Vagina (tissue), 2 donors: Measurements from ENCODE around the gene TRIM41. TPM values are rescaled to one million over a fixed set of nuclear protein-coding genes. Genes with fewer than 3 reads are reported as not detected.
"Not testable (repeated sequence)": the region's sequence is repeated elsewhere in the genome, so short reads cannot be mapped to it uniquely, and the experiment has no call there.

Experiments used
- DNase-seq, 2 donors: peaks; one replicate each; pipeline ENCODE4 v3.0.0-alpha.2; 2017; ENCODE audit errors: extremely low spot score in 2 of 2
- H3K27ac ChIP-seq: fragments of 200-600 bp; sonication (generic); one replicate; pipeline ENCODE4 v1.5.1; 2019
- H3K27me3 ChIP-seq: fragments of 200-600 bp; sonication (generic); one replicate; pipeline ENCODE4 v1.5.1; 2019
- H3K36me3 ChIP-seq, 2 donors: fragments of 200-600 bp; sonication (generic); one replicate each; pipeline ENCODE4 v1.5.1; 2017 to 2019
- H3K4me1 ChIP-seq: fragments of 200-600 bp; sonication (generic); one replicate; pipeline ENCODE4 v1.5.1; 2019
- H3K4me3 ChIP-seq, 2 donors: fragments of 200-600 bp; sonication (generic); 1 replicate in 1 of 2; 2 replicates in 1 of 2; pipeline ENCODE4 v1.5.1; 2016 to 2019
- H3K9me3 ChIP-seq: fragments of 200-600 bp; sonication (generic); one replicate; pipeline ENCODE4 v1.5.1; 2019
- POLR2A ChIP-seq, 2 donors: fragments of 450-650 bp; IDR thresholded peaks; one replicate each; pipeline ENCODE4 v1.6.1; 2017; ENCODE audit warnings: antibody characterized with exemption in 2 of 2, mild to moderate bottlenecking in 2 of 2, moderate library complexity in 2 of 2
- POLR2AphosphoS5 ChIP-seq, 2 donors: sonication (generic); formaldehyde crosslinking; IDR thresholded peaks; one replicate each; pipeline ENCODE4 v1.9.0; 2017; ENCODE audit warnings: antibody characterized with exemption in 2 of 2, mild to moderate bottlenecking in 2 of 2, low read depth in 1 of 2; ENCODE audit not compliant: insufficient read depth in 1 of 2
- intact Hi-C: fragments of 100-400 bp; cut with DNase I; formaldehyde crosslinking; loops from one replicate; pipeline ENCODE4 v1.15.1; 2023
- total RNA-seq: library from RNA; depleted of rRNA; stranded (reverse); fragments of >200 nt; gene quantifications from one replicate; pipeline ENCODE4 v1.2.3, GENCODE V29; 2016
- TF ChIP-seq, protein P1 (sequence below), 3 experiments: fragments of 450-650 bp in 2 of 3; fragments of 200-600 bp in 1 of 3; sonication (generic) in 1 of 3; IDR thresholded peaks; one replicate each; pipeline ENCODE4 v1.5.1; 2017 to 2019; ENCODE audit warnings: antibody characterized with exemption in 3 of 3, mild to moderate bottlenecking in 2 of 3, moderate library complexity in 2 of 3

The TRIM41 gene
- total RNA-seq, 1 donor from 2014 or later, result 7.9 TPM

DNA sequence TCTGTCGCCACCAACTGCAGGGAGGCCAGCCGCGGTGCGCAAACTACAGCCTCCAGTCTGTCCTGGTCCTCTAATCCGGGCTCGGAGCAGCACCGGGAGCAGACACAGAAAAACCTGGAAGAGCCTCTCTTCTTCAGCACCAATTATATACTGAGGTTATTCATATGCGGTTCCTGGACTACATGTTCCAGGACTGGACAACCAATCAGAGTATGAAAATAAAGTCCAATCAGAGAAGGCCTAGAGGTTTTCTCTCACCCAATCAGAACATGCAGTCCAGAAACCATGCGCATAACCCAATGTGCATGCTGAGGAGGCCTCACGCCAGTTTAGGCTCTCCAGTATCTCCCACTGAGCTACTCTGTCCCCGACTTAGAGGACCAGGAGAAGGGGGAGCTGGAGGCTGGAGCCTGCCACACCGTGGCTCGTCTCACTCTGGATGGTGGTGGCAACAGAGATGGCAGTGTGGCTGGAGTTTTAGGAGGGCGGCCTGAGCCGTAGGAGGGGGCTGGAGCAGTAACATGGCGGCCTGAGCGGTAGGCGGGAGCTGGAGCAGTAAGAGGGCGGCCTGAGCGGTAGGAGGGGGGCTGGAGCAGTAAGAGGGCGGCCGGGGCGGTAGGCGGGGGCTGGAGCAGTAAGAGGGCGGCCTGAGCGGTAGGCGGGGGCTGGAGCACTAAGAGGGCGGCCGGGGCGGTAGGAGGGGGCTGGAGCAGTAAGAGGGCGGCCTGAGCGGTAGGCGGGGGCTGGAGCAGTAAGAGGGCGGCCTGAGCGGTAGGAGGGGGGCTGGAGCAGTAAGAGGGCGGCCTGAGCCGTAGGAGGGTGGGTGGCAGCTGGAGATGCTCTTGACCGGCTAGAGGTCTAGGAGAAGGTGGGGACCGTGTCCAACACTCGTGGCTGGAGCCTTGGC lies 58.2 kb downstream of the TRIM41 start:
- Histone ChIP-seq H3K27ac (no peak overlapping the region), H3K27me3 (no peaks in the 10 kb centered on the region), H3K4me1 (no peaks in the 10 kb centered on the region), H3K4me3 (no peak overlapping the region), H3K9me3 (no peaks in the 10 kb centered on the region), H3K36me3 (no peaks in the 10 kb centered on the region)
- DNase-seq, result peak in 1 of 2 donors; percentile 44
- TF ChIP-seq POLR2AphosphoS5 (IDR thresholded peaks at IDR 0.05; ENCODE audit: insufficient read depth in 1 of 2, low read depth in 1 of 2) (no peak), POLR2A (IDR thresholded peaks at IDR 0.05) (no peak)
- TF ChIP-seq, protein P1, sequence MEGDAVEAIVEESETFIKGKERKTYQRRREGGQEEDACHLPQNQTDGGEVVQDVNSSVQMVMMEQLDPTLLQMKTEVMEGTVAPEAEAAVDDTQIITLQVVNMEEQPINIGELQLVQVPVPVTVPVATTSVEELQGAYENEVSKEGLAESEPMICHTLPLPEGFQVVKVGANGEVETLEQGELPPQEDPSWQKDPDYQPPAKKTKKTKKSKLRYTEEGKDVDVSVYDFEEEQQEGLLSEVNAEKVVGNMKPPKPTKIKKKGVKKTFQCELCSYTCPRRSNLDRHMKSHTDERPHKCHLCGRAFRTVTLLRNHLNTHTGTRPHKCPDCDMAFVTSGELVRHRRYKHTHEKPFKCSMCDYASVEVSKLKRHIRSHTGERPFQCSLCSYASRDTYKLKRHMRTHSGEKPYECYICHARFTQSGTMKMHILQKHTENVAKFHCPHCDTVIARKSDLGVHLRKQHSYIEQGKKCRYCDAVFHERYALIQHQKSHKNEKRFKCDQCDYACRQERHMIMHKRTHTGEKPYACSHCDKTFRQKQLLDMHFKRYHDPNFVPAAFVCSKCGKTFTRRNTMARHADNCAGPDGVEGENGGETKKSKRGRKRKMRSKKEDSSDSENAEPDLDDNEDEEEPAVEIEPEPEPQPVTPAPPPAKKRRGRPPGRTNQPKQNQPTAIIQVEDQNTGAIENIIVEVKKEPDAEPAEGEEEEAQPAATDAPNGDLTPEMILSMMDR (IDR thresholded peaks at IDR 0.05), result no peak
- intact Hi-C loops, result no loop called here

DNA sequence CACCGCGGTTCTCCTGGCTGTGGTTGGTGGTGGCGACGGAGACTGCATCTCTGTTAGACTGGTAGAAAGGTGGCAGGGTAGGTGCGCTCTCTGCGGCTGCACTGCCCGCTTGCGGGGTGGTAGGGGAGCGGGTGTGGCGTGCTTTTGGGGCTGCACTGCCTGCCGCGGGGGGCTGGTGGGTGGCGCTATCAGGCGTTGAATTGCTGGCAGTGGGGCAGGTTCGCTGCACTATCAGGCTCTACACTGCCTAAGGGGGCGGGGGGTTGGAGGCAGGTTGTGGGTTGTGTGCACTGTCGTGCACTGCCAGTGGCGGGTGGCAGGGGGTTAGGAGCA lies 58.9 kb downstream of the TRIM41 start:
- TF ChIP-seq POLR2AphosphoS5 (IDR thresholded peaks at IDR 0.05; ENCODE audit: insufficient read depth in 1 of 2, low read depth in 1 of 2) (no peak), POLR2A (IDR thresholded peaks at IDR 0.05) (no peak)
- TF ChIP-seq, protein P1 (IDR thresholded peaks at IDR 0.05), result no peak
- H3K4me1 ChIP-seq, result no peaks in the 10 kb centered on the region
- no peaks in the 10 kb centered on the region for H3K9me3 ChIP-seq
- H3K36me3 ChIP-seq, result no peaks in the 10 kb centered on the region
- H3K4me3 ChIP-seq, result no peak overlapping the region
- intact Hi-C loops, result no loop called here
- no peaks in the 10 kb centered on the region for H3K27me3 ChIP-seq
- peak in 1 of 2 donors; percentile 64 for DNase-seq
- no peak overlapping the region for H3K27ac ChIP-seq

DNA sequence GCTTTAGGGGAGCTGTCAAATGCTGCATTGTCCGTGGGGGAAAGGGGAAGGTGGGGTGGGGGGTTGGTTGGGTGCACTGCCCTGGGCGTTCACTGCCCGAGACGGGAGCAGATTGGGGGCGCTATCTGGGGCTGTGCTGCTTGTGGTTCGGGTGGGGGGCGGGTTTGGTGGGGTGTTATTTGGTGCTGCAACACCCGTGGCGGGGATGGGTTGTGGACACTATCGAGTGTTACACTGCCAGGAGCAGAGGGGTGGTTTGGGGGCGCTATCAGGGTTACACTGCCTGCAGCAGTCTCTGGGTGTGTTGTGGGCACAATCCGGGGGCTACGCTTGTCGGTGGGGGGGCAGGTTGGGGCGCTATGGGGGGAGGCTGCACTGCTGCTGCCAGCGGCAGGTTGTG lies 59.3 kb downstream of the TRIM41 start:
- H3K27me3 ChIP-seq, intact Hi-C loops, H3K27ac ChIP-seq, H3K4me3 ChIP-seq, H3K36me3 ChIP-seq, H3K9me3 ChIP-seq, H3K4me1 ChIP-seq: not testable (repeated sequence)
- peak in 1 of 2 donors; percentile 40 for DNase-seq

DNA sequence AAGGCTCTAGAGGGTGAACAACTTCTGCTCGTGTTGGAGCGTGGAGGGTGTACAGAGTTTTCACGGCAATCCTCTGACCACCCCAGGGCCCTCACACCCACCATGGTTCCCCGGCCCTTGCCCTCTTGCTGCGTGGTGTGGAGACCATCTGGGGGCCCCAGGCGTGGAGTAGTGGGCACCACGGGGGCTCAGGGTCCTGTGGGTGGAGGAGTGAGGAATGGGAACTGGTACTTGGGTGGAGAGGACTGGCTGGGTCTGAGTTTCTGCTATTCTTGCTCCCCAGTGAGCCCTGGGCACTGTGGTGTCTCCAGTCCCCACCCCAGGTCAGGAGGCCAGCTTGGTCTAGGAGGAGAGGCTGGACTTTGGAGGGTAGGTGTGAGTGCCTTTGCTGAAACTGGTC lies 59.8 kb downstream of the TRIM41 start:
- Histone ChIP-seq H3K27ac (no peak overlapping the region), H3K4me3 (no peak overlapping the region), H3K4me1 (no peaks in the 10 kb centered on the region), H3K9me3 (no peaks in the 10 kb centered on the region), H3K36me3 (no peaks in the 10 kb centered on the region), H3K27me3 (no peaks in the 10 kb centered on the region)
- TF ChIP-seq POLR2AphosphoS5 (IDR thresholded peaks at IDR 0.05; ENCODE audit: insufficient read depth in 1 of 2, low read depth in 1 of 2) (no peak), POLR2A (IDR thresholded peaks at IDR 0.05) (no peak)
- TF ChIP-seq, protein P1 (IDR thresholded peaks at IDR 0.05), result no peak
- DNase-seq, result peak in 1 of 2 donors; percentile 72
- intact Hi-C loops, result no loop called here

DNA sequence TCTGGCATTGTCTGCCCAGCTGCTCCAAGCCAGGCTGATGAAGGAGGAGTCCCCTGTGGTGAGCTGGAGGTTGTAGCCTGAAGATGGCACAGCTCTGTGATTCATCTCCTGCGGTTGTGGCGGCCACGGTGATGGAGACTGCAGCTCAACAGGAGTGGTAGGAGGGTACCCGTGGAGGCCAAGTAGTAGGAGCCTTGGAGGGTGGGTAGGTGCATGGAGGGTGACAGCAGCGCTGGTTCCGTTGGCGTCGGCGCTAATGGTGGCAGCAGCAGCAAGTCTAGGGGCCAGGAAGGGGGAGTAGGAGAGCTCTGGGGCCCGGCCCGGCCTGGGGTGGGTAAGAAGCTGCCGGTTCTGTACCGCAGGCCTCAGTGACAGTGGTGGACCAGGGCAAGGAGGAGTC lies 60.3 kb downstream of the TRIM41 start:
- no peaks in the 10 kb centered on the region for H3K27me3 ChIP-seq
- no peaks in the 10 kb centered on the region for H3K4me1 ChIP-seq
- H3K9me3 ChIP-seq, result no peaks in the 10 kb centered on the region
- TF ChIP-seq POLR2A (IDR thresholded peaks at IDR 0.05) (no peak), POLR2AphosphoS5 (IDR thresholded peaks at IDR 0.05; ENCODE audit: insufficient read depth in 1 of 2, low read depth in 1 of 2) (no peak)
- TF ChIP-seq, protein P1 (IDR thresholded peaks at IDR 0.05), result no peak
- H3K36me3 ChIP-seq, result no peaks in the 10 kb centered on the region
- peak in 1 of 2 donors; percentile 40 for DNase-seq
- intact Hi-C loops, result no loop called here
- H3K27ac ChIP-seq, result no peak overlapping the region
- no peak overlapping the region for H3K4me3 ChIP-seq

DNA sequence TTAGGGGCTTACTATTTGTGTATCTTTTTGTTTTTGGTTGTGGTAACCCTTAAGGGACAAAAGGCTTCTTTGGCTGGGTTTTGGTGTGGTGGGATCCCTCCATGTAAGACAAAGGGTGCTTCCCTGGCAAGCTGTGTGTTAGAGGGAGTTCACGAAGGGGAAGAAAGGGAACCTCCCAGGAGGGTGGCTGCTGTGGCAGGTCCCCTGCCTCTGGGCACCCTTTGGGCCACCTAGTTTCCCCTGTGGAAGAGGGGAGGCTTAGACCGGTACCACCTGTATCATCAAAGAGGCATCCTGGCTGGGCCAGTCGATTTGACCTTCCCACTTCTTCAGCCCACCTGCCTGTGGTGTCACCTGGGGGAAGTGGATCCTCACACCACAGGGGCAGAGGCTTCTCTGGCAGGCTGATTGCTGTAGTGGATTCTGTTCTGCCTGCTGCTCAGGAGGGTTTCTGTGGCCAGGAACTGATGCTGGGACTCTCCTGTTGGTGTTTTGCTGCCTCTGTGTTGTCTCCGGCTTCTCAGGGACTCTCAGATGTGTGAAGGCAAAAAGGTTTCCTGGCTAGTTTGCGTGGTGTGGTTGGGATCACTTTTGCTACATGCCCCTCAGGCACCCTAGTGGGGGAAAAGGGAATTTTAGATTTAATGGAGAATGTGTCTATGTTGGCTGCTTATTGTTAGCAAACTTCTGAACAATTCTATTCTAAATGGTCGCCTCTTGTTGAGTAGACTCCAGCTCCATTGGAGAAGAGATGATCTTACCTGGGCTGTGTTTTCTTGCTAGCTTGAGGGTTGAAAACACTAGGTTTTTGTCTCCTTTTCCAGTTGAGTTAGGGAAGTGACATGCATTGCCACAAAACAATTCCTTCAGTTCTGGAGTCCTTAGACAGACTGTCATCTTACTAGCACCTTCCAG lies 61.0 kb downstream of the TRIM41 start:
- intact Hi-C loops, H3K9me3 ChIP-seq: not testable (repeated sequence)
- peak; percentile 64 to 65 for DNase-seq

More for the DNA sequence above, 61.0 kb downstream of the TRIM41 start:
- not testable (repeated sequence) for H3K27me3 ChIP-seq, H3K36me3 ChIP-seq, H3K4me1 ChIP-seq, H3K4me3 ChIP-seq, H3K27ac ChIP-seq
